GM23338 (cell line): ENCODE results near the gene ZGLP1. TPM values are rescaled to one million over a fixed set of nuclear protein-coding genes. Genes with fewer than 3 reads are reported as not detected.

Experiments used
- ATAC-seq: fragments of 200-7000 bp; cut with Tn5 transposase; 3 replicates; pipeline ENCODE4 v1.9.1; 2020
- DNase-seq: peaks from one replicate; pipeline ENCODE4 v3.0.0-alpha.2; 2015; ENCODE audit warnings: low spot score
- H2AFZ ChIP-seq: fragments of 200-600 bp; sonication (generic); 2 replicates; pipeline ENCODE4 v1.8.0; 2016; ENCODE audit warnings: antibody characterized with exemption, mild to moderate bottlenecking, moderate library complexity
- H3F3A ChIP-seq: fragments of 200-600 bp; sonication (generic); replicated peaks from 2 replicates; pipeline ENCODE4 v1.8.0; 2017; ENCODE audit warnings: antibody characterized with exemption, mixed run types, low read depth
- H3K27ac ChIP-seq: fragments of 200-600 bp; sonication (generic); 2 replicates; pipeline ENCODE4 v1.6.1; 2016; ENCODE audit warnings: low read depth
- H3K27me3 ChIP-seq: fragments of 200-600 bp; sonication (generic); 2 replicates; pipeline ENCODE4 v1.8.0; 2016; ENCODE audit warnings: mild to moderate bottlenecking, mixed run types, moderate library complexity; ENCODE audit not compliant: insufficient read depth
- H3K36me3 ChIP-seq: fragments of 200-600 bp; sonication (generic); 2 replicates; pipeline ENCODE4 v1.8.0; 2016; ENCODE audit warnings: mild to moderate bottlenecking; ENCODE audit not compliant: insufficient read depth
- H3K4me1 ChIP-seq: fragments of 200-600 bp; sonication (generic); 2 replicates; pipeline ENCODE4 v1.8.0; 2016; ENCODE audit warnings: mild to moderate bottlenecking, moderate library complexity; ENCODE audit not compliant: insufficient read depth
- H3K4me2 ChIP-seq: fragments of 200-600 bp; sonication (generic); 2 replicates; pipeline ENCODE4 v1.7.1; 2017; ENCODE audit warnings: mixed run types
- H3K4me3 ChIP-seq: fragments of 200-600 bp; sonication (generic); 2 replicates; pipeline ENCODE4 v1.6.1; 2016; ENCODE audit warnings: mixed run types
- H3K79me2 ChIP-seq: fragments of 200-600 bp; sonication (generic); replicated peaks from 2 replicates; pipeline ENCODE4 v1.8.0; 2017; ENCODE audit warnings: mild to moderate bottlenecking; ENCODE audit not compliant: insufficient read depth
- H3K9me2 ChIP-seq: fragments of 200-600 bp; sonication (generic); 2 replicates; pipeline ENCODE4 v1.8.0; 2017; ENCODE audit not compliant: insufficient read depth
- H4K20me1 ChIP-seq: fragments of 200-600 bp; sonication (generic); replicated peaks from 2 replicates; pipeline ENCODE4 v1.8.0; 2017; ENCODE audit warnings: mild to moderate bottlenecking; ENCODE audit not compliant: insufficient read depth
- H3K27ac Mint-ChIP-seq: 2 replicates; pipeline ENCODE4 v1.8.0; 2020; ENCODE audit warnings: inconsistent platforms, mild to moderate bottlenecking, moderate library complexity, mixed read lengths
- H3K27me3 Mint-ChIP-seq: 3 replicates; pipeline ENCODE4 v1.8.0; 2022; ENCODE audit warnings: low read depth, mild to moderate bottlenecking, moderate library complexity, mixed read lengths, inconsistent platforms; ENCODE audit not compliant: insufficient read depth, poor library complexity
- H3K36me3 Mint-ChIP-seq: 3 replicates; pipeline ENCODE4 v1.8.0; 2021; ENCODE audit warnings: low read depth, mild to moderate bottlenecking, inconsistent platforms, moderate library complexity, mixed read lengths
- H3K4me1 Mint-ChIP-seq: 3 replicates; pipeline ENCODE4 v1.8.0; 2020; ENCODE audit warnings: mild to moderate bottlenecking, inconsistent platforms, mixed read lengths
- H3K4me3 Mint-ChIP-seq: 3 replicates; pipeline ENCODE4 v1.8.0; 2021; ENCODE audit warnings: moderate library complexity, mild to moderate bottlenecking, inconsistent platforms, mixed read lengths
- H3K9me3 Mint-ChIP-seq: 3 replicates; pipeline ENCODE4 v1.8.0; 2020; ENCODE audit warnings: moderate library complexity, mild to moderate bottlenecking, inconsistent platforms, mixed read lengths
- CREB1 ChIP-seq: fragments of 250-450 bp; sonication (Bioruptor Pico); IDR thresholded peaks from 2 replicates; pipeline ENCODE4 v1.5.0; 2020; ENCODE audit warnings: low read depth, mild to moderate bottlenecking, moderate library complexity
- EZH2 ChIP-seq: fragments of 200-600 bp; sonication (generic); IDR thresholded peaks from one replicate; pipeline ENCODE4 v1.8.0; 2017; ENCODE audit warnings: antibody characterized with exemption, mild to moderate bottlenecking, low read depth; ENCODE audit not compliant: unreplicated experiment
- EZH2phosphoT487 ChIP-seq: fragments of 200-600 bp; sonication (generic); IDR thresholded peaks from one replicate; pipeline ENCODE4 v1.8.1; 2018; ENCODE audit warnings: antibody characterized with exemption; ENCODE audit not compliant: unreplicated experiment
- JUNB ChIP-seq: IDR thresholded peaks from one replicate; pipeline ENCODE4 v1.6.1; 2016; ENCODE audit warnings: antibody characterized with exemption; ENCODE audit not compliant: unreplicated experiment
- NANOG ChIP-seq: IDR thresholded peaks from 2 replicates; pipeline ENCODE4 v1.6.1; 2016; ENCODE audit warnings: antibody characterized with exemption, borderline replicate concordance
- POLR2AphosphoS5 ChIP-seq: IDR thresholded peaks from 2 replicates; pipeline ENCODE4 v1.6.1; 2016; ENCODE audit warnings: antibody characterized with exemption, low read depth
- STAT1 ChIP-seq: IDR thresholded peaks from one replicate; pipeline ENCODE4 v1.6.1; 2016; ENCODE audit warnings: antibody characterized with exemption; ENCODE audit not compliant: unreplicated experiment
- ZNF114 ChIP-seq: fragments of 250-450 bp; sonication (Bioruptor Pico); IDR thresholded peaks from 2 replicates; pipeline ENCODE4 v1.5.0; 2020; ENCODE audit warnings: mild to moderate bottlenecking, moderate library complexity
- ZNF331 ChIP-seq: fragments of 250-450 bp; sonication (Bioruptor Pico); IDR thresholded peaks from 2 replicates; pipeline ENCODE4 v1.5.0; 2020; ENCODE audit warnings: low read depth, mild to moderate bottlenecking, moderate library complexity
- polyA plus RNA-seq: library from polyadenylated mRNA; unstranded; fragments of >200 nt; fragmentation: Nextera tagmentation; extraction: Ambion mirVana; gene quantifications from 2 replicates; pipeline ENCODE4 v1.2.1, GENCODE V29; 2016
- total RNA-seq: library from RNA; depleted of rRNA; stranded (reverse); fragments of >200 nt; shearing (Covaris generic); gene quantifications from 2 replicates; pipeline ENCODE4 v1.2.3, GENCODE V29; 2014
- TF ChIP-seq, protein P1 (sequence below): fragments of 250-450 bp; sonication (Bioruptor Pico); IDR thresholded peaks from 2 replicates; pipeline ENCODE4 v1.5.0; 2020; ENCODE audit warnings: mild to moderate bottlenecking, moderate library complexity
- TF ChIP-seq, protein P2 (sequence below): IDR thresholded peaks from one replicate; pipeline ENCODE4 v1.6.1; 2018; ENCODE audit warnings: antibody characterized with exemption; ENCODE audit not compliant: unreplicated experiment
- TF ChIP-seq, protein P3 (sequence below), 2 experiments: fragments of 200-600 bp in 1 of 2; sonication (generic) in 1 of 2; conservative IDR thresholded peaks; 2 replicates each; pipeline versions ENCODE4 v1.5.1 to v1.6.1; 2016 to 2017; ENCODE audit warnings: antibody characterized with exemption in 2 of 2, low read depth in 2 of 2, mild to moderate bottlenecking in 2 of 2, moderate library complexity in 1 of 2
- TF ChIP-seq, protein P4 (sequence below): IDR thresholded peaks from 2 replicates; pipeline ENCODE4 v1.6.1; 2016; ENCODE audit warnings: antibody characterized with exemption

Gene ZGLP1
- total and polyA plus RNA-seq, 2 experiments from 2014 or later: 1.5 to 5.3 TPM

DNA sequence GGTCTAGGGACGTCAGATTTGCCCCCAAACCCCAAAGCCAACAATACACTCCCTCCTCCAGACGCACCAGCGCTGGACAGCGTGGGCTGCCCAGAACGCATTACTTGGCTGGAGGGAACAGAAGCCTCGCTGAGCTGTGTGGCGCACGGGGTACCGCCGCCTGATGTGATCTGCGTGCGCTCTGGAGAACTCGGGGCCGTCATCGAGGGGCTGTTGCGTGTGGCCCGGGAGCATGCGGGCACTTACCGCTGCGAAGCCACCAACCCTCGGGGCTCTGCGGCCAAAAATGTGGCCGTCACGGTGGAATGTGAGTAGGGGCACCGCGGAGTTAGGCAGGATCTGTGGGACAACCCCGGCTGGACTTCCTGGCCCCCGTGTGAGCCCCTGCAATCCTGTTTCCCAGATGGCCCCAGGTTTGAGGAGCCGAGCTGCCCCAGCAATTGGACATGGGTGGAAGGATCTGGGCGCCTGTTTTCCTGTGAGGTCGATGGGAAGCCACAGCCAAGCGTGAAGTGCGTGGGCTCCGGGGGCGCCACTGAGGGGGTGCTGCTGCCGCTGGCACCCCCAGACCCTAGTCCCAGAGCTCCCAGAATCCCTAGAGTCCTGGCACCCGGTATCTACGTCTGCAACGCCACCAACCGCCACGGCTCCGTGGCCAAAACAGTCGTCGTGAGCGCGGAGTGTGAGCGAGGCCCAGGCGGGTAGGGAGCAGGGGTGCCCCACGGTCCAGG lies 15.8 kb downstream of the ZGLP1 start:
- H3K4me1 ChIP-seq: peaks cover 13% of the 10 kb centered on the region
- H3K36me3 Mint-ChIP-seq: no peaks in the 10 kb centered on the region
- H3K27ac Mint-ChIP-seq: no peak overlapping the region
- H3K4me3 Mint-ChIP-seq: no peak overlapping the region
- no peak overlapping the region for H2AFZ ChIP-seq
- H3K36me3 ChIP-seq: no peaks in the 10 kb centered on the region
- H3K9me2 ChIP-seq: no peaks in the 10 kb centered on the region
- no peak for ATAC-seq
- no peak overlapping the region for H3K27ac ChIP-seq
- peaks cover 28% of the 10 kb centered on the region for H3K4me1 Mint-ChIP-seq
- H3K4me3 ChIP-seq: no peak overlapping the region
- no peaks in the 10 kb centered on the region for H3K9me3 Mint-ChIP-seq
- H3F3A ChIP-seq: peaks cover 26% of the 10 kb centered on the region; the same call in 1 of the 2 replicates
- H4K20me1 ChIP-seq: no peaks in the 10 kb centered on the region
- H3K27me3 Mint-ChIP-seq: peaks cover 89% of the 10 kb centered on the region
- peak; percentile 41 for DNase-seq
- H3K79me2 ChIP-seq: no peaks in the 10 kb centered on the region
- no peak overlapping the region for H3K4me2 ChIP-seq
- peaks cover 93% of the 10 kb centered on the region for H3K27me3 ChIP-seq
- TF ChIP-seq, protein P1, sequence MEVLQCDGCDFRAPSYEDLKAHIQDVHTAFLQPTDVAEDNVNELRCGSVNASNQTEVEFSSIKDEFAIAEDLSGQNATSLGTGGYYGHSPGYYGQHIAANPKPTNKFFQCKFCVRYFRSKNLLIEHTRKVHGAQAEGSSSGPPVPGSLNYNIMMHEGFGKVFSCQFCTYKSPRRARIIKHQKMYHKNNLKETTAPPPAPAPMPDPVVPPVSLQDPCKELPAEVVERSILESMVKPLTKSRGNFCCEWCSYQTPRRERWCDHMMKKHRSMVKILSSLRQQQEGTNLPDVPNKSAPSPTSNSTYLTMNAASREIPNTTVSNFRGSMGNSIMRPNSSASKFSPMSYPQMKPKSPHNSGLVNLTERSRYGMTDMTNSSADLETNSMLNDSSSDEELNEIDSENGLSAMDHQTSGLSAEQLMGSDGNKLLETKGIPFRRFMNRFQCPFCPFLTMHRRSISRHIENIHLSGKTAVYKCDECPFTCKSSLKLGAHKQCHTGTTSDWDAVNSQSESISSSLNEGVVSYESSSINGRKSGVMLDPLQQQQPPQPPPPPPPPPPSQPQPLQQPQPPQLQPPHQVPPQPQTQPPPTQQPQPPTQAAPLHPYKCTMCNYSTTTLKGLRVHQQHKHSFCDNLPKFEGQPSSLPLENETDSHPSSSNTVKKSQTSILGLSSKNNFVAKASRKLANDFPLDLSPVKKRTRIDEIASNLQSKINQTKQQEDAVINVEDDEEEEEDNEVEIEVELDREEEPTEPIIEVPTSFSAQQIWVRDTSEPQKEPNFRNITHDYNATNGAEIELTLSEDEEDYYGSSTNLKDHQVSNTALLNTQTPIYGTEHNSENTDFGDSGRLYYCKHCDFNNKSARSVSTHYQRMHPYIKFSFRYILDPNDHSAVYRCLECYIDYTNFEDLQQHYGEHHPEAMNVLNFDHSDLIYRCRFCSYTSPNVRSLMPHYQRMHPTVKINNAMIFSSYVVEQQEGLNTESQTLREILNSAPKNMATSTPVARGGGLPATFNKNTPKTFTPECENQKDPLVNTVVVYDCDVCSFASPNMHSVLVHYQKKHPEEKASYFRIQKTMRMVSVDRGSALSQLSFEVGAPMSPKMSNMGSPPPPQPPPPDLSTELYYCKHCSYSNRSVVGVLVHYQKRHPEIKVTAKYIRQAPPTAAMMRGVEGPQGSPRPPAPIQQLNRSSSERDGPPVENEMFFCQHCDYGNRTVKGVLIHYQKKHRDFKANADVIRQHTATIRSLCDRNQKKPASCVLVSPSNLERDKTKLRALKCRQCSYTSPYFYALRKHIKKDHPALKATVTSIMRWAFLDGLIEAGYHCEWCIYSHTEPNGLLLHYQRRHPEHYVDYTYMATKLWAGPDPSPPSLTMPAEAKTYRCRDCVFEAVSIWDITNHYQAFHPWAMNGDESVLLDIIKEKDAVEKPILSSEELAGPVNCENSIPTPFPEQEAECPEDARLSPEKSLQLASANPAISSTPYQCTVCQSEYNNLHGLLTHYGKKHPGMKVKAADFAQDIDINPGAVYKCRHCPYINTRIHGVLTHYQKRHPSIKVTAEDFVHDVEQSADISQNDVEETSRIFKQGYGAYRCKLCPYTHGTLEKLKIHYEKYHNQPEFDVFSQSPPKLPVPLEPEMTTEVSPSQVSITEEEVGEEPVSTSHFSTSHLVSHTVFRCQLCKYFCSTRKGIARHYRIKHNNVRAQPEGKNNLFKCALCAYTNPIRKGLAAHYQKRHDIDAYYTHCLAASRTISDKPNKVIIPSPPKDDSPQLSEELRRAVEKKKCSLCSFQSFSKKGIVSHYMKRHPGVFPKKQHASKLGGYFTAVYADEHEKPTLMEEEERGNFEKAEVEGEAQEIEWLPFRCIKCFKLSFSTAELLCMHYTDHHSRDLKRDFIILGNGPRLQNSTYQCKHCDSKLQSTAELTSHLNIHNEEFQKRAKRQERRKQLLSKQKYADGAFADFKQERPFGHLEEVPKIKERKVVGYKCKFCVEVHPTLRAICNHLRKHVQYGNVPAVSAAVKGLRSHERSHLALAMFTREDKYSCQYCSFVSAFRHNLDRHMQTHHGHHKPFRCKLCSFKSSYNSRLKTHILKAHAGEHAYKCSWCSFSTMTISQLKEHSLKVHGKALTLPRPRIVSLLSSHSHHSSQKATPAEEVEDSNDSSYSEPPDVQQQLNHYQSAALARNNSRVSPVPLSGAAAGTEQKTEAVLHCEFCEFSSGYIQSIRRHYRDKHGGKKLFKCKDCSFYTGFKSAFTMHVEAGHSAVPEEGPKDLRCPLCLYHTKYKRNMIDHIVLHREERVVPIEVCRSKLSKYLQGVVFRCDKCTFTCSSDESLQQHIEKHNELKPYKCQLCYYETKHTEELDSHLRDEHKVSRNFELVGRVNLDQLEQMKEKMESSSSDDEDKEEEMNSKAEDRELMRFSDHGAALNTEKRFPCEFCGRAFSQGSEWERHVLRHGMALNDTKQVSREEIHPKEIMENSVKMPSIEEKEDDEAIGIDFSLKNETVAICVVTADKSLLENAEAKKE (CRISPR knock-in tag): no peak
- TF ChIP-seq NANOG (no peak), CREB1 (CRISPR knock-in tag) (no peak), POLR2AphosphoS5 (no peak), ZNF331 (CRISPR knock-in tag) (no peak), STAT1 (no peak), ZNF114 (CRISPR knock-in tag) (no peak), JUNB (no peak), EZH2 (no peak), EZH2phosphoT487 (no peak)
- TF ChIP-seq, protein P2, sequence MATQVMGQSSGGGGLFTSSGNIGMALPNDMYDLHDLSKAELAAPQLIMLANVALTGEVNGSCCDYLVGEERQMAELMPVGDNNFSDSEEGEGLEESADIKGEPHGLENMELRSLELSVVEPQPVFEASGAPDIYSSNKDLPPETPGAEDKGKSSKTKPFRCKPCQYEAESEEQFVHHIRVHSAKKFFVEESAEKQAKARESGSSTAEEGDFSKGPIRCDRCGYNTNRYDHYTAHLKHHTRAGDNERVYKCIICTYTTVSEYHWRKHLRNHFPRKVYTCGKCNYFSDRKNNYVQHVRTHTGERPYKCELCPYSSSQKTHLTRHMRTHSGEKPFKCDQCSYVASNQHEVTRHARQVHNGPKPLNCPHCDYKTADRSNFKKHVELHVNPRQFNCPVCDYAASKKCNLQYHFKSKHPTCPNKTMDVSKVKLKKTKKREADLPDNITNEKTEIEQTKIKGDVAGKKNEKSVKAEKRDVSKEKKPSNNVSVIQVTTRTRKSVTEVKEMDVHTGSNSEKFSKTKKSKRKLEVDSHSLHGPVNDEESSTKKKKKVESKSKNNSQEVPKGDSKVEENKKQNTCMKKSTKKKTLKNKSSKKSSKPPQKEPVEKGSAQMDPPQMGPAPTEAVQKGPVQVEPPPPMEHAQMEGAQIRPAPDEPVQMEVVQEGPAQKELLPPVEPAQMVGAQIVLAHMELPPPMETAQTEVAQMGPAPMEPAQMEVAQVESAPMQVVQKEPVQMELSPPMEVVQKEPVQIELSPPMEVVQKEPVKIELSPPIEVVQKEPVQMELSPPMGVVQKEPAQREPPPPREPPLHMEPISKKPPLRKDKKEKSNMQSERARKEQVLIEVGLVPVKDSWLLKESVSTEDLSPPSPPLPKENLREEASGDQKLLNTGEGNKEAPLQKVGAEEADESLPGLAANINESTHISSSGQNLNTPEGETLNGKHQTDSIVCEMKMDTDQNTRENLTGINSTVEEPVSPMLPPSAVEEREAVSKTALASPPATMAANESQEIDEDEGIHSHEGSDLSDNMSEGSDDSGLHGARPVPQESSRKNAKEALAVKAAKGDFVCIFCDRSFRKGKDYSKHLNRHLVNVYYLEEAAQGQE: no peak
- TF ChIP-seq, protein P3, sequence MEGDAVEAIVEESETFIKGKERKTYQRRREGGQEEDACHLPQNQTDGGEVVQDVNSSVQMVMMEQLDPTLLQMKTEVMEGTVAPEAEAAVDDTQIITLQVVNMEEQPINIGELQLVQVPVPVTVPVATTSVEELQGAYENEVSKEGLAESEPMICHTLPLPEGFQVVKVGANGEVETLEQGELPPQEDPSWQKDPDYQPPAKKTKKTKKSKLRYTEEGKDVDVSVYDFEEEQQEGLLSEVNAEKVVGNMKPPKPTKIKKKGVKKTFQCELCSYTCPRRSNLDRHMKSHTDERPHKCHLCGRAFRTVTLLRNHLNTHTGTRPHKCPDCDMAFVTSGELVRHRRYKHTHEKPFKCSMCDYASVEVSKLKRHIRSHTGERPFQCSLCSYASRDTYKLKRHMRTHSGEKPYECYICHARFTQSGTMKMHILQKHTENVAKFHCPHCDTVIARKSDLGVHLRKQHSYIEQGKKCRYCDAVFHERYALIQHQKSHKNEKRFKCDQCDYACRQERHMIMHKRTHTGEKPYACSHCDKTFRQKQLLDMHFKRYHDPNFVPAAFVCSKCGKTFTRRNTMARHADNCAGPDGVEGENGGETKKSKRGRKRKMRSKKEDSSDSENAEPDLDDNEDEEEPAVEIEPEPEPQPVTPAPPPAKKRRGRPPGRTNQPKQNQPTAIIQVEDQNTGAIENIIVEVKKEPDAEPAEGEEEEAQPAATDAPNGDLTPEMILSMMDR (conservative IDR thresholded peaks at IDR 0.05; ENCODE audit: low read depth in 2 of 2): no peak
- TF ChIP-seq, protein P4, sequence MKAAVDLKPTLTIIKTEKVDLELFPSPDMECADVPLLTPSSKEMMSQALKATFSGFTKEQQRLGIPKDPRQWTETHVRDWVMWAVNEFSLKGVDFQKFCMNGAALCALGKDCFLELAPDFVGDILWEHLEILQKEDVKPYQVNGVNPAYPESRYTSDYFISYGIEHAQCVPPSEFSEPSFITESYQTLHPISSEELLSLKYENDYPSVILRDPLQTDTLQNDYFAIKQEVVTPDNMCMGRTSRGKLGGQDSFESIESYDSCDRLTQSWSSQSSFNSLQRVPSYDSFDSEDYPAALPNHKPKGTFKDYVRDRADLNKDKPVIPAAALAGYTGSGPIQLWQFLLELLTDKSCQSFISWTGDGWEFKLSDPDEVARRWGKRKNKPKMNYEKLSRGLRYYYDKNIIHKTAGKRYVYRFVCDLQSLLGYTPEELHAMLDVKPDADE: no peak
